H54 (cell line): ENCODE data around the gene TCF7L1.

Source experiments
- DNase-seq: peaks from one replicate; pipeline ENCODE4 v3.0.0; 2011; ENCODE audit warnings: low spot score, mixed read lengths; ENCODE audit not compliant: insufficient read length
- FAIRE-seq: peaks from 3 replicates; lab custom pipeline; 2011; peaks lifted over from hg19 to GRCh38; lab: Jason Lieb, UNC
- POLR2A ChIP-seq: IDR thresholded peaks from 2 replicates; pipeline ENCODE4 v1.6.1; 2011; ENCODE audit warnings: low read depth, mild to moderate bottlenecking, low read length

TCF7L1 gene

GRCh38 chr2:85132834-85133637 lies at the start of gene TCF7L1:
Gene TCF7L1, plus strand, starts transcription at chr2:85133392. Its CDS starts 293 bp downstream, at chr2:85133685.
- FAIRE-seq (no peak), DNase-seq (peak; percentile 92)
- no peak for TF ChIP-seq POLR2A

- FAIRE-seq: no peak
- no peak for DNase-seq
- no peak for TF ChIP-seq POLR2A
These were observed 47.6 kb upstream of the TCF7L1 start for GRCh38 chr2:85085563-85085962.

- FAIRE-seq: no peak
- TF ChIP-seq POLR2A: no peak
- no peak for DNase-seq
These were observed 45.7 kb upstream of the TCF7L1 start for GRCh38 chr2:85087541-85087940.

GRCh38 chr2:85088921-85089320 lies 44.3 kb upstream of the TCF7L1 start:
- DNase-seq (no peak), FAIRE-seq (no peak)
- no peak for TF ChIP-seq POLR2A

- no peak for TF ChIP-seq POLR2A
- DNase-seq (no peak), FAIRE-seq (no peak)
These were observed 43.6 kb upstream of the TCF7L1 start for GRCh38 chr2:85089585-85089984.

- no peak for TF ChIP-seq POLR2A
- FAIRE-seq: no peak
- DNase-seq: no peak
These were observed 41.4 kb upstream of the TCF7L1 start for GRCh38 chr2:85091838-85092237.

GRCh38 chr2:85095094-85095493 lies 38.1 kb upstream of the TCF7L1 start:
- DNase-seq: no peak
- FAIRE-seq: no peak
- no peak for TF ChIP-seq POLR2A

GRCh38 chr2:85096616-85097015 lies 36.6 kb upstream of the TCF7L1 start:
- FAIRE-seq (no peak), DNase-seq (no peak)
- no peak for TF ChIP-seq POLR2A

GRCh38 chr2:85104228-85104627 lies 29.0 kb upstream of the TCF7L1 start:
- no peak for DNase-seq
- no peak for FAIRE-seq
- TF ChIP-seq POLR2A: no peak

- no peak for DNase-seq
- no peak for FAIRE-seq
- TF ChIP-seq POLR2A: no peak
These were observed 26.6 kb upstream of the TCF7L1 start for GRCh38 chr2:85106489-85107180.

GRCh38 chr2:85110991-85111560 lies 22.1 kb upstream of the TCF7L1 start:
- DNase-seq (no peak), FAIRE-seq (no peak)
- TF ChIP-seq POLR2A: no peak

GRCh38 chr2:85111819-85112281 lies 21.3 kb upstream of the TCF7L1 start:
- FAIRE-seq: peak; percentile 43
- peak; percentile 27 for DNase-seq
- no peak for TF ChIP-seq POLR2A

GRCh38 chr2:85112906-85113625 lies 20.1 kb upstream of the TCF7L1 start:
- FAIRE-seq (no peak), DNase-seq (no peak)
- no peak for TF ChIP-seq POLR2A
